NK-92 (cell line): ENCODE measurements around the gene MINK1.
"Not testable (repeated sequence)": the region's sequence is repeated elsewhere in the genome, so short reads cannot be mapped to it uniquely, and the experiment has no call there.

Source experiments
- DNase-seq: peaks from one replicate; lab custom pipeline; 2025; ENCODE audit not compliant: unreplicated experiment; lab: John Stamatoyannopoulos, UW

The MINK1 gene

GRCh38 chr17:4810696-4811290 lies 22.3 kb upstream of the MINK1 start:
- no peak for DNase-seq

GRCh38 chr17:4811471-4811870 lies 21.7 kb upstream of the MINK1 start:
- no peak for DNase-seq

DNA sequence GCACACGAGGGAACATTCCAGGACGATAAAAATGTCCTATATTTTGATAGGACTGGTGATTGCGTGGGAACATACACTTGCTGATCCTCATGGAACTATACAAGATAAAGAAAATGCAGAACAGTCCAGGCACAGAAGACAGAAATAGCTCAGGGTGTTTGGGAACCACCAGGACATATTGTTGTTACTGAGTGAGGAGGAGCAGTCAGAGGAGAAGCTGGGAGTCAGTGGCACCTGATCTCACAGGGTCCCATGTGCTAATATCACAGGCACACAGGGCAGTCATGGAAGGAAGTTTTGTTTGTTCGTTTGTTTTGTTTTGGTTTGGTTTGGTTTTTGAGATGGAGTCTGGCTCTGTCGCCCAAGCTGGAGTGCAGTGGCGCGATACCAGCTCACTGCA lies 20.4 kb upstream of the MINK1 start:
- DNase-seq = no peak

- DNase-seq = no peak
Observed at GRCh38 chr17:4815043-4815675, 18.0 kb upstream of the MINK1 start.

- DNase-seq = no peak
Observed at GRCh38 chr17:4816826-4817225, 16.3 kb upstream of the MINK1 start.

DNA sequence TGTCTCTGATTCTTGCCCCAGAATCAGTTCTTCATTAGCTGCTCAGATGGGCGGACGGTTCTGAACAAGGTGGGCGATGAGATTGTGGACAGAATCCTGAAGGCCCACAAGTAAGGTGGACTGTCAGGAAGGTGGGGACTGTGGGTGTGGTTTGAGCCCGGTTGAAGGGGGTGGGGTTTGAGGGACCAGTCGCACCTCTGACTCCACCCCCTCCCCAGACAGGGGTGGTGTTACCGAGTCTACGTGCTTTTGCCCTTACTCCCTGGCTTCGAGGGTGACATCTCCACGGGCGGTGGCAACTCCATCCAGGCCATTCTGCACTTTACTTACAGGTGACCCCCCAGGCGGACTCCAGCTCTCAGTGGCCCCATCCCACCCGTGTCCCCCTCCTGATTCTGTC lies 14.9 kb upstream of the MINK1 start:
- DNase-seq = no peak

DNA sequence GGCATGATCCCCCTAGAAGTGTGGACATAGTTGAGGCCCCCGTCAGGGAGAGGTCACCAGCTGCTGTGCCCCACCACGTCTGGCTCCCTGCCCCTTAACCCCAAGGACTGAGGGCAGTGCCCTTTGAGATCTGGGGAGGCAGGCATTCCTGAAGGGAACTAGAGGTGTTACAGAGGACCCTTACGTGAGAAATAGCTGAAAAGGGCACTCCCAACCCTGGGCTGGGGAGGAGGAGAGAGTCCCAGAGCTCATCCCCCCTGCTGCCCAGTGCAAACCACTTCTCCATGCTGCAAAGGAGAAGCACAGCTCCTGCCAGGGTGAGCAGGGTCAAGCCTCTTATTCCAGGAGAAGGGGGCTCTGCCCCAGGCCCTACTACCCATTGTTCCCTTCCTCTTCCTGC lies 10.3 kb upstream of the MINK1 start:
- DNase-seq = no peak

DNA sequence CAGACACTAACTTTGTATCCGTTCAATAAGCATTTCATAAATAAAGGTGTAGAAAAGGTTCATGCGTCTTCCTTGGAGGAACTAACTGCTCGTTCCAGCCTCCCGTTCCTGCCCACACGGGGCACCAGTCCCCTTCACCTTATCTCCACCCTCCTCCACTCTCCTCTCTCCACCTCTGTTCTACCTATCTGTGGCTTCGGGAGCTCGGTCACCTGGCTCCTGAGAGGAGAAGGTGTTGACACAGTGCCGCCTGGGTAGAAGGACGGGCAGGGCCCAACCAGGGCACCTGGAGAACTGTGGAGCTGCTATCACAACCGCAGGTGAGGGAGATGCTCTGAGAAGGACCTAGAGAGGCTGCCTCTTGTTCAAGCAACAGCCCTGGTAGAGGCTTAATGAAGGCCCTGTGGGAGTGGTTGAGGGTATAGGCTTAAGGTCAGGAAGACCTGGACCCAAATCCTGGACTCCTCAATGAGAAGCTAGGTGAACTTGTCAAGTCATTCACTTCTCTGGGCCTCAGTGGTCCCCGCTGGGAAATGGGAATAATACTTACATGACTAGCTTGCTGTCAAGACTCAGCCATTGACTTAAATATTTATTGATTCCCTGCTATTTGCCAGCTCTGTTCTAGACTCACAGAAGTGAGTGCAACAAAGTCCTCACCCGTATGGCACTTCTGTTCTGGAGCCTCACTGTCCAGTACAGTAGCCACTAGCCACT lies 9.6 kb upstream of the MINK1 start:
- no peak for DNase-seq

DNA sequence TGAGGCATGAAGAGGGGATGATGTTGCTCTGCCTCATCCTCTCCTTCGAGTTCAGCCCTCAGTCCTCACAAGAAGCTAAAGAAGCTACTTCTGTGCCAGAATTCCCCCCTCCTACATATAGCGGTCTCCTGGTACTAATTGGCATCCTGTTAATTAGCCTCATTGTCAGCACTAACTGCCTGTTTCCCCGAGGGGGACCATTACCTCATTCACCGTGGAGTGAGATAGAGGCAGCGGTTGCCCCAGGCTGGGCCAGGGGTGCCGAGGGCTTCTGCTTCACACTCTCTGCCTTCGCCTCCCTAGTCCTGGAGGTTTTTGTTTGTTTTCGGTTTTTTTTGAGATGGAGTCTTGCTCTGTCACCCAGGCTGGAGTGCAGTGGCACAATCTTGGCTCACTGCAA lies 5.7 kb upstream of the MINK1 start:
- DNase-seq = no peak

- not testable (repeated sequence) for DNase-seq
Observed at GRCh38 chr17:4832829-4833177, 337 bp upstream of the MINK1 start.

DNA sequence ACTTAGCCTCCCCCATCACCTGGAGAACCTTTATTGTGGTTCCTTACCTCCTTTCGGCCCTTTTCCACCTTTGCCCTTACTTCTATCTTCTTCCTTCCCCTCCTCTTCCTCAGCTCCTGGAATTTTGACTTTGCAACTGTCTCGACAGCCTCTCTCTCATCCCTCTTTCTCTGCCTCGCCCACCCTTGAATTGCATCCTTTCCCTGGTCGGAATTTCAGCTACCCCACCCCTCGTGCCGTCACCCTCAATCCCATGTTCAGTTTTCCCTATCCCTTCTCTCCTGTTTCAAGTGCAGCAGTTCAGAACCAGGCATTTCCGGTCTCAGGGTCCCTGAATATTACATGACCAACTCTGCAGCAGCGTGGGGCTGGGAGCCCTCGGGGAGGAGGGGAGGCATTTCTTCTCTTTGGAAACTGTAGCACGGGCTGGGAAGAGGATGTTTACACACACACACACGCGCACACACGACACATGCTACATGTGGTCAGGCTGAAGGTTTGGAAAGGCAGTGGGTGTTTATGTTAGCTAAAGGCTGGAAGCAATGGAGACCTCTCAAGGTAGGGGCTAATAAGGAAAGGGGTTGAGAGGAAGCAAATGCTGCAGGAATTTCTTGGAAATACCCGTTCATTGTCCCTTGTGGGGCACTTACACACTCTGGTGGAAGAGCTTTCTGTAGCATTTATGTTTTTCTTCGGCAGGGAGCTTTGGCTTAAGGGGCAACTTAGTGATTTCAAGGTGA lies 971 bp downstream of the MINK1 start:
- no peak for DNase-seq

DNA sequence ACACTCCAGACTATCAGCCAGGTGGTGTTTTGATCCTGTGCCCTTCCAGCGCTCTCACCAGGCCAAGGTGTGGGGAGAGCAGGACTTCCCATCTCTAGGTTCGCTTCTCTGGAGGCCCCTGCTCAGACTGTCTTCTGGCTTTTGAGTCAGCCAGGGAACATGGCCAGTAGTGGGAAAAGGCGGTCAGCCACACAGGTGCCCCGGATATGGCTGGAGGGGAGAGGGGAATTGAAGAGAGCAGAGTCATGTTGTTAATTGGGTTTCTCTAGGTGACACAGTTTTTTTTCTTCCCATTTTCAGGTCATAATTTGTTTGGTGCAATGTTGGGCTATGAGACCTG lies 1.5 kb downstream of the MINK1 start:
- no peak for DNase-seq

DNA sequence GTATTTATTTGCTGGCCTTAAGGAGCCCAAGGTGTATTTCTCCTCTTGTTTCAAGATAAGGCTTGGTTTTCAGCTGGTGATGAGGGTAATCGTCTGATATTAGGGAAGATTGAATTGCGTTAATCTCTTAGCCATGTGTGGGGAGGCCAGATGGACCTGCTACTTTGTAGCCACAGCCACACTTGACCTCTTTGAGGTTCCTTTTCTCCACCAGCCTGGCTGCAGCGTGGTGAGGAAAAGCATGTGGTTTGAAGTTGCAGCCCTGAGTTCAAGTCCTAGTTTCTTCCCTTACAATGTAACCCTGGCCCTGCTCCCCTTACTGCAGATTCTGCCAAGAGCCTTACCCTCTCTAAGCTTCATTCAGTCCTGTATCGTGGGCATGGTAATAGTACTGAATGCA lies 3.1 kb downstream of the MINK1 start:
- no peak for DNase-seq

- DNase-seq = no peak
Observed at GRCh38 chr17:4837471-4838308, 4.5 kb downstream of the MINK1 start.

GRCh38 chr17:4838309-4838785 lies 5.2 kb downstream of the MINK1 start:
- DNase-seq = no peak

GRCh38 chr17:4839221-4839620 lies 6.1 kb downstream of the MINK1 start:
- no peak for DNase-seq

DNA sequence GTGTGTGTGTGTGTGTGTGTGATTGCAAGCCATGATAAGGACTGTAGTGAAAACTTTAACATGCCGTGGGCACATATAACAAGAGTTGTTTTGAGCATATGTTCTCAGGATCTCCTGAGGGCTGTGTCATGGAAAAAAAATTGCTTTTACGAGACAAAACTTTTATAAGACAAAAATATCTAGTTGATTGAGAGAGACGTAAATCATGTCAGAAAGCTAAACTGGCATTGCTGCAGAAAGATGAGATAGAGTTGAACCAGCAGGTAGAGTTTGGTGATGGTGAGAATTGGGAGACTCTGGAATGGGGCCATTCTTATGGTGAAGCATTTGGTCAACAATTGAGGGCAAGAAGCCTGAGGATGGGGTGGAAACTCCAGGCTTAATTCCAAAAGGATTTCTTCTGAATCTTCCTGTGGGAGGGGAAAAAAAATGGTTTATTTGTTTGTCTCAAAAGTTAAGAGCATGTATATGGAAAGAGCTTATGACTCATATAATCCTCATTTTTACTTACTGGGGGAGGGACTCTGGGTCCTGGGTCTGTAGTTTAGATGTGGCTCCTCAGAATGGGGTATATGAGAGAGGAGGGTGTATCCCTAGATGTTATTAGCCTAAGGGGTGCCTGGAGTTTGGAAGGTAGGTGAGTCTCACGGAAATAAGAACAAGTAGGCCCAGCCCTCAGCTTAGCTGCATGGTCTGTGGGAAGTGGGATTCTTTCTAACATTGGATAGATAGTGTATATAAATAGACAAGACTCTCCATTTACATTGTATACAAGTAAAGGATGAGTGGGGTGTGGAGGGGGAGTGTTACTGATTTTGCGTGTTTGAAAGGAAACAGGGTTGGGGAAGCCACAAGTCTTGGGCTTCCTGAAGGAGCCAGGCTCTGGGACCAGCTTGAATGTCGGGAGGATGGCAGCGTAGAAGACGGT lies 7.1 kb downstream of the MINK1 start:
- no peak for DNase-seq

DNA sequence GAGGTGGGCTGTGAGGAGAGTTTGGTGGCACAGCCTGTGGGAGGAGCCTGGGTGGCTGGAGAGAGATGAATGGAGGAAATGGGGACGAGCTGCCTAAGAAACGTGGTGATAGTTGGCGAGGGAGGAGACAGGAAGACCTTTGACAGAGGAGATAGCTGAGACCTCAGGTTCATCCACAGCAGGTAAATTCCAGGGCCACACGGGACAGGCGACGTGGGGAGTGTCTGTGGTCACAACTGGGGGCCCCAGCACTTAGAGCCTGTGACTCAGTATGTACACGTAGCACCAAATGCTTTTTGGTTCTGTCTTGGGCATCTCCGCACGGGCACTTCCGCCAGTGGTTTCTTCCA lies 7.7 kb downstream of the MINK1 start:
- DNase-seq = no peak

- no peak for DNase-seq
Observed at GRCh38 chr17:4842376-4842775, 9.2 kb downstream of the MINK1 start.

- no peak for DNase-seq
Observed at GRCh38 chr17:4843321-4844000, 10.3 kb downstream of the MINK1 start.
